ENCODE results near the gene DZIP1. TPM values are rescaled to one million over a fixed set of nuclear protein-coding genes. Genes with fewer than 3 reads are reported as not detected.

DZIP1 gene
- total and polyA plus RNA-seq, 2 of the 8 experiments (the other 6 are each of a cell fraction or from before 2014, with no cell fraction given), result 7.6 to 24.6 TPM

GRCh38 chr13:95557013-95557412 lies 87.5 kb downstream of the DZIP1 start:
- no peaks in the 10 kb centered on the region; a peak in 1 of 8 replicates for H3K36me3 ChIP-seq (ENCODE audit: control insufficient read depth in 2 of 4, insufficient read depth in 4 of 4, low read length in 3 of 4)
- CTCF ChIA-PET (ENCODE audit: partially characterized antibody), result interaction anchor here (0.8 to 1.5 kb wide), 6 partner anchors 18 to 368 kb away, joined by 3 to 7 read pairs (median 4); no protein-coding TSS in a partner anchor
- TF ChIP-seq CHD1 (IDR thresholded peaks at IDR 0.05; ENCODE audit: low read depth, low read length) (no peak), SRF (IDR thresholded peaks at IDR 0.05; ENCODE audit: low read depth, low read length) (no peak), CTBP2 (IDR thresholded peaks at IDR 0.05; ENCODE audit: borderline replicate concordance, insufficient read depth, insufficient read length, low read length) (no peak), POU5F1 (IDR thresholded peaks at IDR 0.05; ENCODE audit: low read depth, low read length) (no peak), JUND (IDR thresholded peaks at IDR 0.05; ENCODE audit: low read length) (no peak), TAF7 (optimal IDR thresholded peaks at IDR 0.05; ENCODE audit: borderline replicate concordance, low read depth, low read length) (no peak), BRCA1 (IDR thresholded peaks at IDR 0.05; ENCODE audit: low read depth, low read length) (no peak), MAFK (IDR thresholded peaks at IDR 0.05; ENCODE audit: low read depth, low read length) (no peak), BACH1 (IDR thresholded peaks at IDR 0.05; ENCODE audit: low read length) (no peak), KDM1A (IDR thresholded peaks at IDR 0.05; ENCODE audit: borderline replicate concordance, low read length) (no peak), RNF2 (IDR thresholded peaks at IDR 0.05; ENCODE audit: borderline replicate concordance, low read depth, low read length, missing control alignments, poor library complexity, severe bottlenecking) (no peak)
- TF ChIP-seq, protein P1, sequence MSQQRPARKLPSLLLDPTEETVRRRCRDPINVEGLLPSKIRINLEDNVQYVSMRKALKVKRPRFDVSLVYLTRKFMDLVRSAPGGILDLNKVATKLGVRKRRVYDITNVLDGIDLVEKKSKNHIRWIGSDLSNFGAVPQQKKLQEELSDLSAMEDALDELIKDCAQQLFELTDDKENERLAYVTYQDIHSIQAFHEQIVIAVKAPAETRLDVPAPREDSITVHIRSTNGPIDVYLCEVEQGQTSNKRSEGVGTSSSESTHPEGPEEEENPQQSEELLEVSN (IDR thresholded peaks at IDR 0.05), result no peak

More at GRCh38 chr13:95557013-95557412, 87.5 kb downstream of the DZIP1 start:
- Histone ChIP-seq H3K4me1 (replicated peaks in 1 of 4; ENCODE audit: control insufficient read depth in 3 of 4, insufficient read depth in 4 of 4, low read length in 3 of 4) (peaks cover under 1 to 6% (median under 1%) of the 10 kb centered on the region in 4 experiments; a peak in 4 of 7 replicates), H3K23ac (ENCODE audit: insufficient read length) (no peak overlapping the region), H3K56ac (replicated peaks; ENCODE audit: insufficient read length, low read depth, low read length) (no peak overlapping the region), H3K9me3 (ENCODE audit: insufficient read depth in 2 of 2, low read depth in 1 of 2, low read length in 1 of 2) (no peaks in the 10 kb centered on the region), H4K5ac (ENCODE audit: insufficient read length, low read depth, low read length) (no peak overlapping the region), H2BK120ac (replicated peaks; ENCODE audit: low read depth, low read length) (no peak overlapping the region), H4K8ac (ENCODE audit: extremely low read depth, insufficient read depth, low read length) (no peak overlapping the region), H3K27ac (ENCODE audit: low read depth, low read length) (no peak overlapping the region), H2BK15ac (ENCODE audit: low read length) (no peak overlapping the region), H2AK5ac (ENCODE audit: low read depth, low read length) (no peak overlapping the region), H3K9ac (replicated peaks in 1 of 4; ENCODE audit: extremely low read depth in 1 of 4, low read depth in 3 of 4, low read length in 3 of 4) (no peak overlapping the region), H3K27me3 (replicated peaks in 1 of 4; ENCODE audit: control insufficient read depth in 3 of 4, extremely low read depth in 1 of 4, insufficient read depth in 3 of 4, low read length in 3 of 4) (peaks cover 0 to 3% (median 0%) of the 10 kb centered on the region in 4 experiments; a peak in 4 of 7 replicates), H3K23me2 (ENCODE audit: low read depth, low read length) (peaks cover 10% of the 10 kb centered on the region), H3K14ac (ENCODE audit: insufficient read length) (no peak overlapping the region), H2BK5ac (ENCODE audit: low read depth, low read length) (no peak overlapping the region), H3K4me2 (ENCODE audit: insufficient read depth in 1 of 2, low read depth in 2 of 2, low read length in 2 of 2) (no peak overlapping the region), H2AFZ (ENCODE audit: low read length) (no peak overlapping the region), H4K91ac (replicated peaks; ENCODE audit: insufficient read length, low read length) (no peak overlapping the region), H2BK20ac (ENCODE audit: low read length) (no peak overlapping the region), H3K18ac (ENCODE audit: extremely low read depth, low read length) (no peak overlapping the region), H3K4ac (replicated peaks; ENCODE audit: insufficient read length, low read depth, low read length) (no peak overlapping the region), H3K79me1 (ENCODE audit: low read depth, low read length) (no peaks in the 10 kb centered on the region; the same call in 1 of the 2 replicates), H3K79me2 (ENCODE audit: control insufficient read depth in 1 of 2, insufficient read depth in 2 of 2, low read length in 2 of 2) (peaks cover 0 to 9% of the 10 kb centered on the region in 2 experiments; a peak in 1 of 4 replicates), H2BK12ac (ENCODE audit: low read depth, low read length) (no peak overlapping the region), H4K20me1 (replicated peaks in 1 of 2; ENCODE audit: control insufficient read depth in 1 of 2, insufficient read depth in 2 of 2, low read length in 2 of 2) (peaks cover 0 to 2% of the 10 kb centered on the region in 2 experiments), H3K4me3 (ENCODE audit: extremely low read depth in 1 of 4, insufficient read depth in 2 of 4, low read depth in 3 of 4, low read length in 4 of 4) (no peak overlapping the region)
- POLR2A ChIA-PET (ENCODE audit: partially characterized antibody), result interaction anchor here (1.0 kb wide), 1 partner anchor 24 kb away, joined by 3 read pairs; no protein-coding TSS in a partner anchor
- no peak for DNase-seq (ENCODE audit: low read depth in 1 of 2, low spot score in 2 of 2)
- no peak for FAIRE-seq

Measured in H1 (cell line).